ENCODE data around the gene RAB11FIP4.

The RAB11FIP4 gene

GRCh38 chr17:31511195-31511578 lies 119.7 kb downstream of the RAB11FIP4 start:
- TF ChIP-seq, protein P1, sequence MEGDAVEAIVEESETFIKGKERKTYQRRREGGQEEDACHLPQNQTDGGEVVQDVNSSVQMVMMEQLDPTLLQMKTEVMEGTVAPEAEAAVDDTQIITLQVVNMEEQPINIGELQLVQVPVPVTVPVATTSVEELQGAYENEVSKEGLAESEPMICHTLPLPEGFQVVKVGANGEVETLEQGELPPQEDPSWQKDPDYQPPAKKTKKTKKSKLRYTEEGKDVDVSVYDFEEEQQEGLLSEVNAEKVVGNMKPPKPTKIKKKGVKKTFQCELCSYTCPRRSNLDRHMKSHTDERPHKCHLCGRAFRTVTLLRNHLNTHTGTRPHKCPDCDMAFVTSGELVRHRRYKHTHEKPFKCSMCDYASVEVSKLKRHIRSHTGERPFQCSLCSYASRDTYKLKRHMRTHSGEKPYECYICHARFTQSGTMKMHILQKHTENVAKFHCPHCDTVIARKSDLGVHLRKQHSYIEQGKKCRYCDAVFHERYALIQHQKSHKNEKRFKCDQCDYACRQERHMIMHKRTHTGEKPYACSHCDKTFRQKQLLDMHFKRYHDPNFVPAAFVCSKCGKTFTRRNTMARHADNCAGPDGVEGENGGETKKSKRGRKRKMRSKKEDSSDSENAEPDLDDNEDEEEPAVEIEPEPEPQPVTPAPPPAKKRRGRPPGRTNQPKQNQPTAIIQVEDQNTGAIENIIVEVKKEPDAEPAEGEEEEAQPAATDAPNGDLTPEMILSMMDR (conservative IDR thresholded peaks at IDR 0.05) = no peak
- no peak overlapping the region for H3K27ac ChIP-seq

DNA sequence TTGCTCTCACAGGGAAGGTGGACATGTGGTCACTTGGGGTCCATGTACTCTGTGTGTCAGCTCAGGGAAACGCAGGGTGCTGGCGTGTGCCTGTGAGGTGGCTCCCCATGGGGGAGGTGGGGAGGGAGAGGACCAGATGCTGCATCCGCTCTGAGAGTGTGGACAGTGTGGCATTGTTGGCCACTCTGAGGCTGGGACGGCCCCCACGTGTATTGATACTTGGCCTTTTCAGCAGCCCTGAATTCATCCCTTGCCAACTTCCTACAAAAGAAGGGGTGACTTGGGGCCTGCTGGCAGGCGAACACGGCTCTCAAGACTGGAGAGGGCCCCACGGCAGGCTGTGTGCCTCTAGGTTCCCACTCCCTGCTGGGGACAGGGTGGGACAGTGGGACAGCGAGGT lies 120.1 kb downstream of the RAB11FIP4 start:
- TF ChIP-seq, protein P1 (conservative IDR thresholded peaks at IDR 0.05) = no peak
- no peak overlapping the region for H3K27ac ChIP-seq

DNA sequence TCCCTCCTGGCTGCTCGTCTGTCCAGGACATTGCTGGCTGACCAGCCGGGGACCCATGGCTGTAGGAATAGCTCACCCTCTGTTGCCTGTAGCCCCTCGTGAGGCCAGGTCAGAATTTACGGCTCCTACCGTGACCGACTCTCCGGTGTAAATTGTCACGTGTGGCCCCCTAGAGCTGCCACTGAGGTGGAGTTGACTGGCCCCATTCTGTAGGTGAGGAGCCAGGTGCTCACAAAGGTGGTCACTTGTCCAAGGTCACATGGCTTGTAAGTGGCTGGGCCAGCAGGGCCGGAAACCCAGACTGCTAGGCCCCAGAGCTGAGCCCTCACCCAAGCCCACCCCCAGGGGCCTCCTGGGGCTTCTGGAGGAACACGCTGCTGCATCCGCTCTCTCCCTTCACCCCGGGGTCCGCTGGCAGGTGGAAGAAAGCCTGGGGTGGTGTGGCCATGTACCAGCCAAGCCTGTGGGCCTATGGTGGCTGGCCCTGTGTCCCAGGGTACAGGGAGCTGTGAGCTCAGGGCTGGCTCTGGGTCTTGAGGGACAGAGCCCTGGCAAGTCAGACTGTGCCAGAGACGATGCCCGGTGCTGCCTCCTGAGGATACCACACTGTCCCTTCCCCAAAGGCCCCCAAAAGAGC lies 120.7 kb downstream of the RAB11FIP4 start:
- H3K27ac ChIP-seq = no peak overlapping the region
- TF ChIP-seq, protein P1 (conservative IDR thresholded peaks at IDR 0.05) = no peak

DNA sequence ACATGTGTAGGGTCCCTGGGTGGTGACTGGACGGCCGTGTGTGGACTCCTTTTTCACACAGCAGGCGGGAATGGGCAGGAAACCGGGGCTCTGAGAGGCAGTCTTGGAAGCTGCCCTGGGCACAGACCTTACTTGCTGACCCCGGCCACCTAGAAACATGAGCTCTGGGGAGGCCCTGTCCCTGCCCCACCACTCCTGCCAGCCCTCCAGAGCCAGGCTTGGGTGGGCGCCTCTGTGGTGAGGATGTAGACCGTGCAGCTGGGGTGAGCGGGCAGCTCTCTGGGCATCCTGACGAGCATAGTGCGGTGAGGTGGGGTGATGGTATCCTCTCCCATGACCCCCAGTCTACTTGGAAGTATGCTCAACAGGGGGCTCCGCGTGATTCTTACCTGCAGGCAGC lies 121.3 kb downstream of the RAB11FIP4 start:
- H3K27ac ChIP-seq = no peak overlapping the region
- TF ChIP-seq, protein P1 (conservative IDR thresholded peaks at IDR 0.05) = no peak

- TF ChIP-seq, protein P1 (conservative IDR thresholded peaks at IDR 0.05) = no peak
- no peak overlapping the region for H3K27ac ChIP-seq
Measured at GRCh38 chr17:31513731-31514427, 122.4 kb downstream of the RAB11FIP4 start.

DNA sequence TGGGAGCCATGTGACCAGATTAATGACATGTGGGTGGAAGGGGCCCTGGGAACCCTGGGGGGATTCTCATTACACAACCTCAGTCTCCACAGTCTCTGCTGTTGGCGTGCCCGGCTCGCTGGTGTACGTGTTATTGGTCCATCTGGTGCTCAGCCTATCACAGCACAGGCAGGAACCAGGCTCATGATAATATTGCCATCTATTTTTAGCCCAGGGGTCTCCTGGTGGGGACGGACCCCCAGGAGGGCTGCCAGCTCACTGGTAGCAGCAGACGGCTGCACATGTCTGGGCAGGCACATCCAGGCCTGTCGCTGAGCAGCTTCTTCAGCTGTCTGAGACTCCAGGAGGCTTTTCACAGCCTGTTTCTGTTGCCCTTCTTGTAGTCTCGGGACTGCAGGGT lies 123.8 kb downstream of the RAB11FIP4 start:
- no peak overlapping the region for H3K27ac ChIP-seq
- TF ChIP-seq, protein P1 (conservative IDR thresholded peaks at IDR 0.05) = no peak

DNA sequence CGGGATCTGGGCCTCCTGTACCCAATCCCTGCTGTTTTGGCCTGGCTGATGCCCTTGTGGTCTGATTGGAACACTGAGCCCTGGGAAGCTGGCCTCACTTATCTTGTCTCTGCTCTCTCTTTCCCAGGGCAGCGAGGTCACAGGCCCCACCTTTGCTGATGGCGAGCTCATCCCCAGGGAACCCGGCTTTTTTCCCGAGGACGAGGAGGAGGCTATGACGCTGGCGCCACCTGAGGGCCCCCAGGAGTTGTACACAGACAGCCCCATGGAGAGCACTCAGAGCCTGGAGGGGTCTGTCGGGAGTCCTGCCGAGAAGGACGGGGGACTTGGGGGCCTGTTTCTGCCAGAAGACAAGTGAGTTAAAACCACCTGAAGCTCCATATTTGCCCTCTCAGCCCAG lies 126.0 kb downstream of the RAB11FIP4 start:
- no peak overlapping the region for H3K27ac ChIP-seq
- TF ChIP-seq, protein P1 (conservative IDR thresholded peaks at IDR 0.05) = peak; percentile 64
